Breast epithelium (tissue), 4 donors: ENCODE results near the gene RFXANK. TPM values are rescaled to one million over a fixed set of nuclear protein-coding genes. Genes with fewer than 3 reads are reported as not detected.

Experiments
- DNase-seq, 2 donors: peaks; one replicate each; pipeline ENCODE4 v3.0.0-alpha.2; 2019; ENCODE audit warnings: low spot score in 2 of 2
- H3K27ac ChIP-seq, 2 donors: fragments of 200-600 bp; sonication (generic) in 1 of 2; one replicate each; pipeline ENCODE4 v1.5.1; 2016 to 2019; ENCODE audit warnings: mild to moderate bottlenecking in 1 of 2
- H3K27me3 ChIP-seq, 2 donors: fragments of 200-600 bp; sonication (generic) in 1 of 2; one replicate each; pipeline versions ENCODE4 v1.5.1 to v1.6.0; 2017 to 2019; ENCODE audit warnings: control low read depth in 1 of 2, mild to moderate bottlenecking in 1 of 2
- H3K36me3 ChIP-seq: fragments of 200-600 bp; one replicate; pipeline ENCODE4 v1.5.1; 2019
- H3K4me1 ChIP-seq, 2 donors: fragments of 200-600 bp; sonication (generic); one replicate each; pipeline ENCODE4 v1.5.1; 2016 to 2019; ENCODE audit warnings: control low read depth in 1 of 2
- H3K4me3 ChIP-seq, 3 donors: fragments of 200-600 bp; sonication (generic); 1 replicate in 2 of 3; 2 replicates in 1 of 3; pipeline ENCODE4 v1.5.1; 2016 to 2019; ENCODE audit warnings: mild to moderate bottlenecking in 3 of 3, moderate library complexity in 2 of 3
- H3K9me3 ChIP-seq, 2 donors: fragments of 200-600 bp; sonication (generic) in 1 of 2; one replicate each; pipeline ENCODE4 v1.5.1; 2016 to 2019; ENCODE audit warnings: control low read depth in 1 of 2
- POLR2A ChIP-seq: fragments of 450-650 bp; IDR thresholded peaks from one replicate; pipeline ENCODE4 v1.6.1; 2016; ENCODE audit warnings: antibody characterized with exemption, mild to moderate bottlenecking, moderate library complexity
- POLR2AphosphoS5 ChIP-seq, 3 donors: sonication (generic); formaldehyde crosslinking; IDR thresholded peaks; one replicate each; pipeline ENCODE4 v1.6.1; 2017; ENCODE audit warnings: antibody characterized with exemption in 3 of 3
- intact Hi-C: fragments of 100-400 bp; cut with DNase I; formaldehyde crosslinking; loops from one replicate; pipeline ENCODE4 v1.15.1; 2023; ENCODE audit warnings: low total_unique reads
- total RNA-seq, 3 donors: library from RNA; depleted of rRNA; stranded (reverse); fragments of >200 nt; gene quantifications; one replicate each; pipeline ENCODE4 v1.1.0, GENCODE V29; 2016
- TF ChIP-seq, protein P1 (sequence below), 3 donors: fragments of 450-650 bp; IDR thresholded peaks; one replicate each; pipeline ENCODE4 v1.5.1; 2016 to 2017; ENCODE audit warnings: antibody characterized with exemption in 3 of 3, mild to moderate bottlenecking in 3 of 3, moderate library complexity in 3 of 3

RFXANK gene
- total RNA-seq, 3 donors from 2014 or later = 43.9 to 51.1 (median 47.7) TPM

DNA sequence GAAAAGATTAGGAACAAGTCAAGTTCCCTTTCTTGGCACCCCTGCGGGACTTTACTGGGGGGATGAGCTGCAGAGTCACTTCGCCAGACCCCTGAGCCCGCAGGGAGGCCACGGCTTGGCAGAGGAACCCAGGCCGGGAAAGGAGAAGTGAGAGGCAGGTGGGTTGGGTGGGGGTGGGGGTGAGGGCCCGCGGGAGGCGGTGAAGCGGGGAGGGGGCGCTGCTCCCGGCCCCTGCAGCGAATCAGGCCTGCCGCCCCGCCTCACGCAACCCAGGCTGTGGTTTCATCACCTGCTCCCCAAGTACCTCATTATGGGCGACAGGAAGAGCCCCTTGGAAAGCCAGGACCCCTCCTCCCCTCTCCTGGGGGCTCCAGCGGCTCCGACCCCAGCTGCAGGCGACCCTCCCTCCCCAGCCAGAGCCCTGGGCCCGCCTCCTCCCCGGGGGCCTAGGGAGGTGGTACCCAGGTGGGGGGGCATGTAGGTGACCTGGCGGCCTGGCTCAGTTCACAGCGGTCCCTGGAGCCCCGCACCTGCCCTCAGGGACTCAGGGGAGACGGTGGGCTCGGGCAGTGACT, 31.5 kb upstream of the RFXANK start:
- H3K4me3 ChIP-seq = no peak overlapping the region
- DNase-seq = no peak
- H3K4me1 ChIP-seq = no peaks in the 10 kb centered on the region
- no peaks in the 10 kb centered on the region for H3K9me3 ChIP-seq
- H3K27ac ChIP-seq = no peak overlapping the region
- no peaks in the 10 kb centered on the region for H3K36me3 ChIP-seq
- TF ChIP-seq POLR2AphosphoS5 (IDR thresholded peaks at IDR 0.05) (no peak), POLR2A (no peak)
- TF ChIP-seq, protein P1, sequence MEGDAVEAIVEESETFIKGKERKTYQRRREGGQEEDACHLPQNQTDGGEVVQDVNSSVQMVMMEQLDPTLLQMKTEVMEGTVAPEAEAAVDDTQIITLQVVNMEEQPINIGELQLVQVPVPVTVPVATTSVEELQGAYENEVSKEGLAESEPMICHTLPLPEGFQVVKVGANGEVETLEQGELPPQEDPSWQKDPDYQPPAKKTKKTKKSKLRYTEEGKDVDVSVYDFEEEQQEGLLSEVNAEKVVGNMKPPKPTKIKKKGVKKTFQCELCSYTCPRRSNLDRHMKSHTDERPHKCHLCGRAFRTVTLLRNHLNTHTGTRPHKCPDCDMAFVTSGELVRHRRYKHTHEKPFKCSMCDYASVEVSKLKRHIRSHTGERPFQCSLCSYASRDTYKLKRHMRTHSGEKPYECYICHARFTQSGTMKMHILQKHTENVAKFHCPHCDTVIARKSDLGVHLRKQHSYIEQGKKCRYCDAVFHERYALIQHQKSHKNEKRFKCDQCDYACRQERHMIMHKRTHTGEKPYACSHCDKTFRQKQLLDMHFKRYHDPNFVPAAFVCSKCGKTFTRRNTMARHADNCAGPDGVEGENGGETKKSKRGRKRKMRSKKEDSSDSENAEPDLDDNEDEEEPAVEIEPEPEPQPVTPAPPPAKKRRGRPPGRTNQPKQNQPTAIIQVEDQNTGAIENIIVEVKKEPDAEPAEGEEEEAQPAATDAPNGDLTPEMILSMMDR (IDR thresholded peaks at IDR 0.05) = no peak
- no peaks in the 10 kb centered on the region for H3K27me3 ChIP-seq
- intact Hi-C loops = no loop called here

DNA sequence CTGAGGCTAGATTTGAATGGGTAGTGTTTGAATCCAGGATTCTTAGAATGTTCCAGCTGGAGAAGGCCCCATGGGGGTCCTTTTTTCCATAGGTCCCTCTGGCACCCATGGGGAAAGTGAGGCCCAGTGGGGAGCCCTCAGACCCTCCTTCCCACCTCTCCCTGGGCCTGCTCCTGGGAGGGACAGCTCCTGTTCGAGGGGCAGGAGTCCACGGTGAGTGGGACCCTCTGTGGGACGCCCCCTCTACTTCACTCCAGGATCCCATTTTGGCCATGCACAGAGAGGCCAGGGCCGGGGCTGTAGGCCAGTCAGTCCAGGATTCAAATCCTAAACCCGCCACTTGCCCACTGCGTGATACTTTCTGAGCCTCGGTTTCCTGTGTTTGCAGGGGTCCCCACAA, 29.6 kb upstream of the RFXANK start:
- intact Hi-C loops = no loop called here
- Histone ChIP-seq H3K27ac (no peak overlapping the region), H3K36me3 (no peaks in the 10 kb centered on the region), H3K4me1 (no peaks in the 10 kb centered on the region), H3K4me3 (no peak overlapping the region), H3K9me3 (no peaks in the 10 kb centered on the region), H3K27me3 (no peaks in the 10 kb centered on the region)
- DNase-seq = no peak
- no peak for TF ChIP-seq POLR2AphosphoS5 (IDR thresholded peaks at IDR 0.05)
- TF ChIP-seq, protein P1 (IDR thresholded peaks at IDR 0.05) = no peak
- no peak for TF ChIP-seq POLR2A

DNA sequence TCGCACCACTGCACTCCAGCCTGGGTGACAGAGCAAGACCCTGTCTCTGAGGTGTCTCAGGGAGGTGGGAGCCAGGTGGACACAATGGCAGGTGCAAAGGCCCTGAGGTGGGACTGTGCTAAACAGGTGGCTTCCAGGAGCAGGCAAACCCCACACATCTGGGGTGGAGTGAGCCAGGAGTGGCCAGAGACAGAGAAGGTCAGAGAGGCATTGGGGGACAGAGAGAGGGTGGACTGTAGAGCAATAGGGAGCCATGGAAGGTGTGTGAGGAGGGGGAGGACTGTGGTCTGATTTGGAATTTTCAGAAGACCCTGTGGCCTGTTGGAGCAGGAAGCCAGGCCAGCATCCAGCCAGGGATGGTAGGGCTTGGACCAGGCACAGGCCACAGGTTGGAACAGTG, 26.7 kb upstream of the RFXANK start:
- Histone ChIP-seq H3K27me3 (no peaks in the 10 kb centered on the region), H3K36me3 (no peaks in the 10 kb centered on the region), H3K4me1 (no peaks in the 10 kb centered on the region), H3K9me3 (no peaks in the 10 kb centered on the region), H3K4me3 (no peak overlapping the region), H3K27ac (no peak overlapping the region)
- intact Hi-C loops = no loop called here
- no peak for DNase-seq
- TF ChIP-seq, protein P1 (IDR thresholded peaks at IDR 0.05) = no peak
- TF ChIP-seq POLR2AphosphoS5 (IDR thresholded peaks at IDR 0.05) = no peak
- no peak for TF ChIP-seq POLR2A

DNA sequence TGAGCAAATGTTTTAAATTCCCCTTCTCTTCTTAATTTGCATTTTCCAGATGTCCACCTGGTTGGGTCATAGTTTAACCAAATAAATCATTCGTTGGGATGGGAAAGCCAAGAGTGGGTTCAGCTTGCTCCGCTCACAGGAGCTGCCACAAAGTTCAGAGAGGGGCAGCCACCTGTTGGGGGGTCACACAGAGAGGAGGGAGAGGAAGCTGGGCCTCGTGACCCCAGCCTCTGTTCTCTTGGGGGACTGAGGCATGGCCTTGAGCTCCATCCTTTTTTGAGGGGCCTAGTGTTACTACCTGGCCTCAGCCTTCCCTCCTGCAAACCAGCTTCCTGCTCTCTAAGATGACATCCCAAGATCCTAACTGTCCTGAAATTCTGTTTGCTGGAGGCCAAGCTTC, 24.4 kb upstream of the RFXANK start:
- no peak for DNase-seq
- no peaks in the 10 kb centered on the region for H3K4me1 ChIP-seq

More for the DNA sequence above, 24.4 kb upstream of the RFXANK start:
- Histone ChIP-seq H3K9me3 (no peaks in the 10 kb centered on the region), H3K27me3 (no peaks in the 10 kb centered on the region), H3K36me3 (no peaks in the 10 kb centered on the region), H3K27ac (no peak overlapping the region), H3K4me3 (no peak overlapping the region)
- no peak for TF ChIP-seq POLR2A
- TF ChIP-seq, protein P1 (IDR thresholded peaks at IDR 0.05) = no peak
- TF ChIP-seq POLR2AphosphoS5 (IDR thresholded peaks at IDR 0.05) = no peak
- intact Hi-C loops = no loop called here
